Esophagus (tissue), 2 donors: Measurements from ENCODE around the gene PPP1R37. TPM values are rescaled to one million over a fixed set of nuclear protein-coding genes. Genes with fewer than 3 reads are reported as not detected.
A peak's percentile ranks its signal among the peaks of the same experiment; 100 is the strongest.

Source experiments
- H3K27ac ChIP-seq, 2 donors: one replicate each; pipeline ENCODE4 v1.5.1; 2013; ENCODE audit warnings: low read depth in 2 of 2, mild to moderate bottlenecking in 2 of 2, inconsistent platforms in 1 of 2, low read length in 1 of 2, moderate library complexity in 1 of 2
- H3K27me3 ChIP-seq, 2 donors: one replicate each; pipeline ENCODE4 v1.6.1; 2013; ENCODE audit warnings: low read length in 2 of 2, control low read depth in 1 of 2, mild to moderate bottlenecking in 1 of 2; ENCODE audit not compliant: insufficient read depth in 2 of 2, control insufficient read depth in 1 of 2
- H3K36me3 ChIP-seq, 2 donors: one replicate each; pipeline ENCODE4 v1.6.1; 2013; ENCODE audit warnings: low read length in 1 of 2; ENCODE audit not compliant: control insufficient read depth in 2 of 2, insufficient read depth in 2 of 2
- H3K4me1 ChIP-seq, 2 donors: one replicate each; pipeline ENCODE4 v1.6.1; 2013; ENCODE audit warnings: low read length in 1 of 2; ENCODE audit not compliant: control insufficient read depth in 2 of 2, insufficient read depth in 2 of 2
- H3K4me3 ChIP-seq, 2 donors: one replicate each; pipeline ENCODE4 v1.5.1; 2013; ENCODE audit warnings: low read length in 2 of 2, mild to moderate bottlenecking in 2 of 2, low read depth in 1 of 2, moderate library complexity in 1 of 2
- H3K9me3 ChIP-seq, 2 donors: one replicate each; pipeline ENCODE4 v1.6.1; 2013; ENCODE audit warnings: mild to moderate bottlenecking in 2 of 2, low read depth in 1 of 2, low read length in 1 of 2, moderate library complexity in 1 of 2; ENCODE audit not compliant: control insufficient read depth in 2 of 2, insufficient read depth in 1 of 2
- WGBS, 2 donors: extraction: QIAGEN DNeasy Blood & Tissue Kit; methylation state at CpG; one replicate each; pipeline ENCODE4 v1.1.7; 2013; 5-methylcytosine and 5-hydroxymethylcytosine counted together
- polyA plus RNA-seq, 2 donors: library from polyadenylated mRNA; stranded (reverse); fragments of 200-250 nt; gene quantifications; one replicate each; pipeline ENCODE4 v1.2.3, GENCODE V29; 2013
- donor health status: healthy with polysubstance abuse.
- donor health status: Bipolar disorder and iron deficiency.

PPP1R37 gene
- polyA plus RNA-seq, 2 donors: 17.5 to 43.1 TPM

- Histone ChIP-seq H3K4me3 (peak overlapping the region; percentile 81), H3K27me3 (no peaks in the 10 kb centered on the region), H3K9me3 (no peaks in the 10 kb centered on the region), H3K36me3 (no peaks in the 10 kb centered on the region), H3K27ac (peak overlapping the region in 1 of 2 donors; percentile 90), H3K4me1 (peaks cover 0 to 20% of the 10 kb centered on the region in 2 donors)
- WGBS, 2 donors: 57% methylated on average over 10 of the region's 10 CpGs
Measured at GRCh38 chr19:45078390-45079062, 14.5 kb upstream of the PPP1R37 start.

DNA sequence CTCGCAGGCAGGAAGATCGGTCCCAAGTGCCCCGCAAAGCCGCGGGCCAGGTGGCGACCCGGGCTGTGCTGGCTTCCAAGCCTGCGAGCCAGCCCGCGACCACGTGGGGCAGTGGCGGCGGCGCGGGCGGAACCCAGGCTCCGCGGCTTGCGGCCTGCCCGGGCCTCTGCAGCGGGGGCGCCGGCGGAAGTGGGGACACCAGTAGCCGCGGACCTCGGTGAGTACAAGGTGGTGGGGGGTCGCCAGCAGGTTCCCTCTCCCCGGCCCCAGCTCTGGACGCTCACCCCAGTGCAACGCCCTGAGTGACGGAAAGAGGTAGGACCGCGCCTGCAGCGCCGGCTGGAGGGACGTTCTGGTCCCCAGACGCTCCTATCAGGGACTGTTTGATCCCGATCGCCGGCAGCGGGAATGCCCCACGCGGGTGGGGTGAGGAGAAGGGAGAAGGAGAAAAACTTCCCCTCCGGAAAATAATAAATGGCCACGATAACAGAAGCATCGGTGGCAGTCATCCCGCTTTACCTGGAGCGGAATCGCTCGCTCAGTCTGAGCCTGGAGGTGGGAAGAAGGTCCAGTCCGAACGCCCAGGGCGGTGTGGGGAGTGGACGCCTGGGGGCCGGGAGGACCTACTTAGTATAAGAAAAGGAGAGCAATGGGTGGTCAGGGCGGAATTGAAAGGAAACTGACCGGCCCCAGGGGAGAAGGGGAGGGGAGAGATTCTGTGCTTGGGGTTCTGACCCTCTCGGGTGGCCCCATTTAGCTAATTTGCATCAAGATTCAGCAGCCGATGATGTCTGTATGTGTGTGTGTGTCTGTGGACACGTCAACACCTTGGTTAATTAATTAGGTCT, 13.7 kb upstream of the PPP1R37 start, which contains the start of gene GEMIN7:
Gene GEMIN7, plus strand, starts transcription at position 198 of the 848 bp plus-strand sequence. CDS start 10,855 bp downstream, outside the sequence.
- Histone ChIP-seq H3K36me3 (no peaks in the 10 kb centered on the region), H3K4me1 (peaks cover 0 to 20% of the 10 kb centered on the region in 2 donors), H3K4me3 (peak within 1 kb of the TSS; percentile 81), H3K9me3 (no peaks in the 10 kb centered on the region), H3K27ac (peak within 1 kb of the TSS; percentile 72 to 90), H3K27me3 (no peaks in the 10 kb centered on the region)
- WGBS, 2 donors: 0% methylated on average over 60 to 61 of the region's 61 CpGs

GRCh38 chr19:45079911-45080370, 13.0 kb upstream of the PPP1R37 start:
- H3K36me3 ChIP-seq: no peaks in the 10 kb centered on the region
- H3K4me3 ChIP-seq: peak overlapping the region; percentile 81
- peak overlapping the region in 1 of 2 donors; percentile 90 for H3K27ac ChIP-seq
- no peaks in the 10 kb centered on the region for H3K27me3 ChIP-seq
- no peaks in the 10 kb centered on the region for H3K9me3 ChIP-seq
- H3K4me1 ChIP-seq: peaks cover 0 to 17% of the 10 kb centered on the region in 2 donors
- 6 to 7% methylated on average over 6 of the region's 6 CpGs for WGBS, 2 donors

DNA sequence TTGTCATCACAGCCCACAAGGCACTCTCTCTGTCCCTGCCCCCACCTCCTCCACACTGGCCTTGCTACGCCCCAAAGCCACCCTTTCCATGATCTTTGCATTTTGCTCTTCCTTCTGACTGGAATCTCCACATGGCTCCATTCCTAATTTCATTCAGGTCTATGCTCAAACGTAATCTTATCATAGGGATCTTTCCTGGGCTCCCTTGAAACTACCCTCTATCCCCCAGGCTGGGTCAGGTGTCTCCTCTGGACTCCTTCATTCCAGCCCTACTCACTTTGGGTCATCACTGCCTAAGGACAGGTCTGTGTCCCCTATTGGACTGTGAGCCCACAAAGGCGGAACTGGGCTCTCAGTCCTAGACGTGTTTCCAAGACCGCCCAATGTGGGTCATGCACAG, 10.8 kb upstream of the PPP1R37 start:
- 88 to 91% methylated on average over 5 of the region's 5 CpGs for WGBS, 2 donors
- H3K27me3 ChIP-seq: no peaks in the 10 kb centered on the region
- H3K36me3 ChIP-seq: no peaks in the 10 kb centered on the region
- no peak overlapping the region for H3K27ac ChIP-seq
- H3K4me1 ChIP-seq: peaks cover 0 to 13% of the 10 kb centered on the region in 2 donors
- no peak overlapping the region for H3K4me3 ChIP-seq
- no peaks in the 10 kb centered on the region for H3K9me3 ChIP-seq

DNA sequence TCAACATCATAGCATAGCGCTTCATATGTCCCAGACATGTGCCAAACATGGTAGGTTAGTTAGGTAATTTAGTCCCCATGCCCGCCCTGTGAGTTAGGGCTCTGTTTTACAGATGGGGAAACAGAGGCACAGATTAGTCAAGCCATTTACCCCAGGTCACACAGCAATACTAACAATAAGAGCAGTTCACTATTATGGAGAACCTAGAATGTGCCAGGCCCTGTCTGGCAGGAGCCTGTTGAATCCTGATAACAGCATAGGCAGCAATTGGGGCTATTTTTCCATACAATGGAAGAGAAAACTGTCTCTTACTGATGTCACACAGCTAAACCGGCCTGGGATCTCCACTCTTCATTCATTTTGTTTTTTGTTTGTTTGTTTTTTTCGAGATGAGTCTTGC, 6.5 kb upstream of the PPP1R37 start:
- 95 to 96% methylated on average over 4 of the region's 4 CpGs for WGBS, 2 donors
- Histone ChIP-seq H3K9me3 (no peaks in the 10 kb centered on the region), H3K27me3 (no peaks in the 10 kb centered on the region), H3K4me1 (peaks cover 0 to 4% of the 10 kb centered on the region in 2 donors), H3K4me3 (no peak overlapping the region), H3K36me3 (peaks cover 0 to 5% of the 10 kb centered on the region in 2 donors), H3K27ac (no peak overlapping the region)

GRCh38 chr19:45087531-45087930, 5.4 kb upstream of the PPP1R37 start:
- Histone ChIP-seq H3K4me3 (no peak overlapping the region), H3K36me3 (peaks cover 0 to 5% of the 10 kb centered on the region in 2 donors), H3K27me3 (no peaks in the 10 kb centered on the region), H3K27ac (no peak overlapping the region), H3K9me3 (no peaks in the 10 kb centered on the region), H3K4me1 (peaks cover 0 to 4% of the 10 kb centered on the region in 2 donors)
- 69 to 72% methylated on average over 11 of the region's 11 CpGs for WGBS, 2 donors

GRCh38 chr19:45090034-45090433, 2.9 kb upstream of the PPP1R37 start:
- H3K27me3 ChIP-seq: no peaks in the 10 kb centered on the region
- H3K27ac ChIP-seq: no peak overlapping the region
- WGBS, 2 donors: 91 to 92% methylated on average over 17 of the region's 17 CpGs
- no peaks in the 10 kb centered on the region for H3K9me3 ChIP-seq
- H3K36me3 ChIP-seq: peaks cover 0 to 5% of the 10 kb centered on the region in 2 donors
- H3K4me1 ChIP-seq: peaks cover 0 to 16% of the 10 kb centered on the region in 2 donors
- no peak overlapping the region for H3K4me3 ChIP-seq

GRCh38 chr19:45090606-45091005, 2.4 kb upstream of the PPP1R37 start:
- Histone ChIP-seq H3K4me3 (peak overlapping the region; percentile 32 to 44), H3K4me1 (peaks cover 0 to 16% of the 10 kb centered on the region in 2 donors), H3K27me3 (no peaks in the 10 kb centered on the region), H3K36me3 (peaks cover 0 to 5% of the 10 kb centered on the region in 2 donors), H3K9me3 (no peaks in the 10 kb centered on the region), H3K27ac (peak overlapping the region; percentile 42 to 94)
- WGBS, 2 donors: 40 to 48% methylated on average over 5 of the region's 5 CpGs

DNA sequence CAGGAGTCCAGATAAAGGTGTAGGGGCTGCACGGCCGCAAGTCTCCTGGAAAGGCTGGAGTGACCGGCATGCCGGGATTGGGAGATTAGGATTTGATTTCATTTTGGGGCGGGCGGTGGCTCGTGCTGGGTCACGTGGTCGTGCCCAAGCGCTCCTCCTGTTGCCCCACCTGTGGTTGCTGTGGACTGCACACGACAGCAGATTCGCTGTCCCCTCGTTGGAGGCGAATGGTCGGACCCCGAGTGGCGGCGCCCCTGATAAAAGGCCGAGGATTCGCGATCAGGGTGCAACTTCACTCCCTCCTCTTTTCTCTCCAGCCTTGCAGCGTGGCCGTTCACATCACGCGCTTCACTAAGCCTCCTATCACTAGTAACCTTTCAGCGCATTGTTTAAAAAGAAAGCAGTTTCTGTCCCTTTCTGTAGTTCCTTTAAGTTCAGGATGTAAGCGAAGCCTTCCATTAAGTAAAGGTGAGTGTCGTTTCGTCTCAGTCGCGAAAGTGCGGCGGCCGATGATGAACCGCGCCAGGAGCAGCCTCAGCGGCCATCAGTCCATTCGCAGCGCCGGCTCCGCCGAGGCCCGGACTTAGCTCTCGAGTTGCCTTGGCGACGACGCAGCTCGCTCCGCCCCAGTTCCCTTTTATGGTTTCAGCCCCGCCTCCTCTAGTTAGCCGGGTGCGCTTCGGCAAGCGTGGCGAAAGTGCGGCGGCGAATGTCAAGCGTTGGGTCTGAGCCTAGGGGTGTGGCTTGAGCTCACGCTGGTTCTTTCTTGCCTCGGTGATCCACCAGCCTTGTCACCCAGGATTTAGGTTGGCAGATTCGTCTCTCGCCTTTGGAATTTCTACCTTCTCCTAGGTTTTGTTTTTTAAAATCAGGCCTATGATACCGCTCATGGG, 1.7 kb upstream of the PPP1R37 start:
- Histone ChIP-seq H3K36me3 (peaks cover 0 to 5% of the 10 kb centered on the region in 2 donors), H3K4me1 (peaks cover 0 to 16% of the 10 kb centered on the region in 2 donors), H3K27ac (peak overlapping the region; percentile 72 to 94), H3K9me3 (no peaks in the 10 kb centered on the region), H3K27me3 (no peaks in the 10 kb centered on the region), H3K4me3 (peak overlapping the region; percentile 48 to 94)
- 4 to 13% methylated on average over 64 of the region's 64 CpGs for WGBS, 2 donors
